Activated CD8-positive, alpha-beta memory T cell treated with anti-CD3 and anti-CD28 coated beads, Interleukin-2, amount 50 U/mL, for 24 hours (primary cell): ENCODE data around the gene PTH1R.

Experiments
- DNase-seq: peaks from one replicate; pipeline ENCODE4 v3.0.0-alpha.2; 2020; ENCODE audit errors: extremely low read depth

PTH1R gene

DNA sequence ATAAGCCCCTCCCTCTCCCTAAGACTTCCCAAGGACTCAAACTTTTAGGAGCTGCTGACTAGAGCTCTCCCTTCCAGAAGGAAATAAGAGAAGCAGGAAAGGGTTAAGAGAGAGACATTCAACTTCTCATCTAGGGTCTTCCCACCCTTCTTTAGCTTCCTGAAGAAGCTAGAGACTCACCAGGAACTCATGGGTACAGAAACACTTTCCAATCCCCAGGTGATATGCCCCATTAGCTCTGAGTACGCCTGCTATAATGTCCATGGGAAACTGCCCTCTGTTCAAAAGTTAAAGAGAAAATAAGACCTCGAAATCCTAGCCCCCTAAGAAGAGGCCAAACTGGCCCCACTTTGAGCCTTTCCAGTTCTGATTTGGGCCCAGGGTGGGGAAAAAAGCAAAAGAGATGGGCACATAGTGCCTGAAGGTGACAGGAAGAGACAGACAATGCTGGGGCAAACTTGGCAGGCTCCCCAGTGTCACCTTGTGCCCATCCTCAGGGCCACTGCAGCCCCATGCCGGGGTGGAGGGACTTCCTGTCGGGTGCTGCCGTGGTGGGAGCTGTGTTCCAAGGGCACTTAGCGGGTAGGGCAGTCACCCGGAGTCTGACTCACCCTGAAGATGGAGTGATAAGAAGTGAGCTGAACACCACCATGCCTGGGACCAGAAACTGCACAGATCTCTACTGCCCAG, 69.5 kb downstream of the PTH1R start:
- DNase-seq: no peak

DNA sequence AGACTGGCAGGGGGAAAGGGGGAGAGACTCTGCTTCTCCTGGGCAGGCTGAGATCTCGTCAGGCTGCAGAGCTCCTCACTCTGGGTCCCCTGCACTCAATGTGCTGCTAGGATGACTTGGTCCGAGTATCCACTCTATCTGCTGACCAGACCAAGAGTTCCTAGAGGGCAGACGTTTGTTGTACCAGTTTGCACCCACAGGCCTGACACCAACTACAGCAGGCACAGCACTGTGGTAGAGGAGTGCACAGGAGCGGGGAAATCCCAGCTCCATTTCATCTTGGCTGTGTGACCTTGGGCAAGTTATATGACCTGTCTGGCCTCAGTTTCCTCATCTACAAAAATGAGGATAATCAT, 70.0 kb downstream of the PTH1R start:
- no peak for DNase-seq

DNA sequence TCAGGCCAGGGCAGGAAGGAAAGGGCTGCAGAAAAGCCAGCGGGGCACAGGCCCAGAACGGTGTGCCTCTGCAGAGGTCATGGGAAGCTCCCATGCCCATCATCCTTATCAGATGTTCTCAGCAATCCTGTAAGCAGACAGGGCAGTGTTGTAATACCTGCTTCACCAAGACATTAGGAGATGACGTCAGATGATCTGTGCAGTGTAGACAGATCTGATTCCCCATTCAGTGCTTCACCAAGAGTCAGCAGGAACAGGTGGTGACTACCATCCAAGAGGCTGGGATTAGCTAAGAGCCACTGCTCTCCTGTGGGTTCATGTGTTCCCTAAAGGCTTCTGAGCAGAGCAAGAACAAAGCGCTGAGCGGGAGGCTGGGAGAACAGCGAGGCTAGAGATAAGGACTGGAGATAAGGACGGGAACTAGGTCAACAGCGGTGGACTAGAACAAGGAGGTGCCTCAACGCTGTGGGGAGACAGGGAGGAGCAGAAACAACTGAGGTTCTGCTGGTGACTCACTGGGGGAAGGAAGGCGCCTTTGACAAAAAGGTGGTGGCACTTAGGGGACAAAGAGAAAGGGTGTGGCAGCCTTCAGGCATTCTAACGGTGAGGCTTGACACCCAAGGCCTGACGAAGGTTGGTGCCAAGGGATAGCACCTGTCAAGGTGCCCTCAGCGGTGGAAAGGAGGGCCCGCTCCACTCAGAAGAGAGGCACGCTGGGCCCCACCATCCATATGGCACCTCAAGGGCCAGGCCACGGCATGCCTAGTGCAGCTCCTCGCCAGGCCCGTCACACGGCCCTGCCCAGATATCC, 70.7 kb downstream of the PTH1R start:
- DNase-seq: no peak

DNA sequence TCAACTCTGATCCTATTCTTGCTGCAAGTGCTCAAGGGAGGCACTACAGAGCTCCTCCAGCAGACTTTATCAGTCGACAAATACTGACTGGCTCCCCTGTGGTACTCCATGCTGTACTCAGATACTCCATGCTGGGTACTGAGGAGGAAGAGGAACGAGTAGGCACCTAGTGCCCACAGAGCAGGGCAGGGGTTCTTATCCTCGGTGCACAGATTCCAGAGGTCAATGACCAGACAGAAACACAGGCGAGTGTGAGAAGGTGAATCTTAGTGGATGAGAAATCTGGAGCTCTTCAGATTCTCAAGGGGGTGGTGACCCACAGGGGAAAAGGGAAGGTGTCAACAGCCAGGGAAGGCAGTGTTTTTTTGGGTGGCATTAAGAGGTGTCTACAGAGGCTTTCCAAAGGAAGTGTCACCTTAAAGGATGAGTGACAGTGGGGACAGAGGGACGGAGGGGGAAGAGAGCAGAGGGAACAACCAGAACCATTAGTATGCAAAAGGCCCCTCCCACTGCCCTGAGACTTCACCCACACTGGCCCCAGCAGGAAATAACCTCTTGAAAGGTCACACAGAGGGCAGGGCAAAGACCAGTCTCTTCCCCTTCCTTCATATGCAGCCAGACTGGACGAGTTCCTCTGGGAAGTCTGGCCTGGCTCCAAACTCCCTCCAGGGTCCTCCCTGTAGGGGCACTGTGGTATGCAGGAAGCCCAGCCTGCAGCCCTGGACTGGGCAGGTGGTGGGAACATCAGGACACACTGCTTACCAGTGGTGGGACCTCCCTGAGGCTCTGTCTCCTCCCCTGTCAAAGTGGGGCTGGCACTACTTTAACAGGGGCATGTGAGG, 71.5 kb downstream of the PTH1R start:
- DNase-seq: no peak

DNA sequence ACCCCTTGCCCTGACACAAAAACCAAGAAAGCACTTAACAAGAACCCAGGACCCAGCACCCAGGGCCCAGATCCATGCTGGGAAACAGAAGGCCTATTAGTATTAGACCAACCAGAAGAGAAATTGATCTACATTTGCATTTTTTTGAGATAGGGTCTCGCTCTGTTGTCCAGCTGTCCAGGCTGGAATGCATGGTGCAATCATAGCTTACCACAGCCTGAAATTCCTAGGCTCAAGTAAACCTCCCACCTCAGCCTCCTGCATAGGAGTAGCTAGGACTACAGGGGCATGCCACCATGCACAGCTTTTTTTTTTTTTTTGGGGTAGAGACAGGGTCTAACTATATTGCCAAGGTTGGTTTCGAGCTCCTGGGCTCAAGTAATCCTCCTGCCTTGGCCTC, 72.7 kb downstream of the PTH1R start:
- no peak for DNase-seq

DNA sequence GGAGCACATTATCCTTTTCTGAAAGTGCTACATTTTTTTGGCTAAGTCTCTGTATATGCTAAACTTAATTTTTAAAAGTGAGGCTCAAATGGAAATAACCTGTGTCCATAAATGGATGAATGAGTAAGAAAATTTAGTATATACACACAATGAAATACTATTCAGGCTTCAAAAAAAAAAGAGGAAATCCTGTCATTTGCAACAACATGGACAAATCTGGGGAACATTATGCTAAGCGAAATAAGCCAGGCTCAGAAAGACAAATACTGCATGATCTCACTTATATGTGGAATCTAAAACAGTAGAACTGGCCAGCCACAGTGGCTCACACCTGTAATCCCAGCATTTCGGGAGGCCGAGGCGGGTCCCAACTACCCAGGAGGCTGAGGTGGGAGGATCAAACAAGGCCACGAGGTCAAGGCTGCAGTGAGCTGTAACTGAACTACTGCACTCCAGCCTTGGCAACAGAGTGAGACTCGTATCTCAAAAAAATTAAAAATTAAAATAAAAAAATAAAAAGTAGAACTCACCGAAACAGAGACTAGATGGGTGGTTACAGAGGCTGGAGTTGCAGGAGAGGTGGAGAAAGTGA, 73.2 kb downstream of the PTH1R start:
- DNase-seq: no peak

DNA sequence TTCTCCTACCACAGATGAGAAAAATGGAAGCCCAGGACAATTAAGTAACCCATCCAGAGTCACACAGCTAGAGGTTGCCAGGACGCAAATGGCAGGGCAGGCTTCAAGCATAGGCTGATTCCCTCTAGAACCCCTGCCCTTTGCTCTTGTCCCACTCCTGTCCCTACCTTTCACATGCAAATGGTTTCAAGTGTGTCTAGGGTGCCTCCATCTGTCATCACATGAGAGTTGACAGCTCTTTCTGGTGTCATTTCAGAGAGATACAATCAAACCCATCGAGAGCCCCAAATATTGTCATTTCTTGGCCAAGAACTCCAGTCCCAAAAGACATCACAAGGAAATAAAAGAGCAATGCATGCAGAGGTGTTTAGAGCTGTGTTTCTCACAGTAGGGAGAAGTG, 75.3 kb downstream of the PTH1R start:
- DNase-seq: no peak
